CD1c-positive myeloid dendritic cell (primary cell): Measurements from ENCODE around the gene CRYBA2.

Experiments
- DNase-seq: peaks from one replicate; pipeline ENCODE4 v3.0.0-alpha.2; 2016; ENCODE audit errors: extremely low spot score

CRYBA2 gene

GRCh38 chr2:218993345-218994315 lies at the start of gene CRYBA2:
Gene CRYBA2, minus strand, starts transcription at chr2:218993422. Its CDS starts 246 bp downstream, at chr2:218993176.
- no peak for DNase-seq

DNA sequence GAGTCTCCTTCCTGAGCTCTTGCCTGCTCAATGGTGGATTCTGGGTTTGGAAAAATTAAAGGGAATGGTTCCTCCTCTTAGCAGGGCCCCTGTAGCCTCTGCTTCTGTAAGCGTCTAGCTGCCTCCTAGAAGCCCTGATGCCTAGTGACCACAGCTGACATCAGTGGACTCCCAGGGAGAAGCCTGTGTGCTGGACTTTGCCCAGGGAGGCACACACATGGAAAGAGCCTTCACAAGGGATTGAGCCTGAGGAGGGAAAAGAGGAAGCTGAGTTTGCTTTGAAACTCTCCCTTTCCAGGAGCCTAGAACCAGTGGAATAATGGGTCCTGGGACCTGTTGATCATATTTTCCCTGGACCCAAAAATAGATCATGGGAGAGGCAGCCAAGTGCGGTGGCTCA lies 49.5 kb upstream of the CRYBA2 start:
- no peak for DNase-seq

- DNase-seq = no peak
Observed at GRCh38 chr2:219042157-219042556, 48.9 kb upstream of the CRYBA2 start.

DNA sequence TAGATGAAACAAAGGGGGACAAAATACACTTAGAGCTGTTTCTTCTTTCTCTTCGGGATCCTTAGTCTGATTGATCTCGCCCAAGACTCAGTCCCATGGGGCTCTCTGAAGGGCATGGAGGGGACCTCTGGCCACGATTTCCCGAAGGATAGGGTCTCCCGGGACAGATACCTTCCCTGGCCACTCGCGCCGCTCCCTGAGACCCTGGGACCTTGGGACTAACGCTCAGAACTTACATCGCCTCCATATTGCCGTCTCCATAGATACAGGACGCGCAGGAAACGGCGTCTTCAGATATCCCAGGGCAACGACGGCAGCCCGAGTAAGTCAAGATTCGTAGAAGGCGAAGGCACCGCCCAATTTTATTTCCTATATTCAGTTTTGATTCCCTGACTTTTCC lies 48.0 kb upstream of the CRYBA2 start, which contains the start of gene CFAP65:
Gene CFAP65 (minus strand): TSS at position 265 of the 400 bp plus-strand sequence. CDS start 2,468 bp downstream, outside the sequence.
- peak; percentile 29 for DNase-seq

- no peak for DNase-seq
Observed at GRCh38 chr2:219038600-219038999, 45.4 kb upstream of the CRYBA2 start.

- no peak for DNase-seq
Observed at GRCh38 chr2:219037783-219038499, 44.7 kb upstream of the CRYBA2 start.

- no peak for DNase-seq
Observed at GRCh38 chr2:219035942-219036341, 42.7 kb upstream of the CRYBA2 start.

DNA sequence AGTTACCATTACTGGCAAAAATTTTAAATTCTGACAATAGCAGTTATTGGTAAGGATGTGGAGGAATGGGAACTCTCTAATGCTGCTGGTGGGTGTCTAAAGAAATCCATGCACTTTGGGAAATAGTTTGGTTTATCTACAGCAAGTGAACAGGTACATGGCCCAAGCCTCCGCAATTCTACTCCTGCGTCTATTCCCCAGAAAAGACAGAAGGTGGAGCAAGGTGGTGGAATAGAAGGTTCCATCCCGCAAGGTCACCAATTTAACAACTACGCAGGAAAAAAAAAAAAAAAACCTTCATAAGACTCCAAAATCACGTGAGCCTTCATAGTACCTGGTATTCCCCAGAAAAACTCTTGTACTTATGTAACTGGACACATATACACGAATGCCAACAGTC lies 41.6 kb upstream of the CRYBA2 start:
- DNase-seq = no peak

GRCh38 chr2:219032051-219032745 lies 39.0 kb upstream of the CRYBA2 start:
- no peak for DNase-seq

GRCh38 chr2:219031005-219031738 lies 38.0 kb upstream of the CRYBA2 start:
- no peak for DNase-seq

DNA sequence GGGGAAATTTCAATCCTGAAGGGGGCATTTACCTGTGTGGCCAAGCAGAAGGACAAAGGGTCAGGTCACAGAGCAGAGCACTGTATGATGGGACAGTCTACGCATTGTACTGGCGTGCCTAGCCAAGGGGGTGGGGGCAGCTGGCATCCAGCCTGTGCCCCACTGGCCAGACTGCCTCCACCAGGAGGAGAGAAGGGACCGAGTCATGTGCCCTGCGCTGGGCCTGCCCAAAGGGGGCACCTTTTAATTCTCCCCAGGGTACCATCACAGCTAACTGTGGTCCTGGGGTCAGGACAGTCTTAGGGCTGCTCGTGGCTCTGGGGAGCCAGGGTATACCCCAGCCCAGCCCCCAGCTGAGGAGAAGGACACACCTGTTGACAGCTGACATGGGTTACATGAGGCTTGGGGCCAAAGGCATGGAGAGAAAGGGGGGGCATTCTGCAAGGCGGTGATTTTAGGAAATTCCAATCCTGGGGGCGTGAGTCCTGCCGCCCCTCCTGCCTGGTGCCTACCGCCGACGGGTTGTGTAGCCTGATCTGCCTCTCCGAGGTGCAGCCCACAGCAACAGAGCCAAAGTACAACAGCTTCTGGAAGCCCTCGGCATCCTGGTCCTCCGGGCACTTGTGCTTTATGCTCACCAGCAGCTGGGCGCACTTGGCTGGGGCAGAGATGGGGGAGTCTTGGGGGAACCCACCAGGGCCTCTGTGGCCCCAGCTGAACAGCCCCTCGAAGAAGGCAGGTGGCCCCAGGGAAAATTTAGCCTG lies 37.1 kb upstream of the CRYBA2 start:
- DNase-seq = no peak

DNA sequence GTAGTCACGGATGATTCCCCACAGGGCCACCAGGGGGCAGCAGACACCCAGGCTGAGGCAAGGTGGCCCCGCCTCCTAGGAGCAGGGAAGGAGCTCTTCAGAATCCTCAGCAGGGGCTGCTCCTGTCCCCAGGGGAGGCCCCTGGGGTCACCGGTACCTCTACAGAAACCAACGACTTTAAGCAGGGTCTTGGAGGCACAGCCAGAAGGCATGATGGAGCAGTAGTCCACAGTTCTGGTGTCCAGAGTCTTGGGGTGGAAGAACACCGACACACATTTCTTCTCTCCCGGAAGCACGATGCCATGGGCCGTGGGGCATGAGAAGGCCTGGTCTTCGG lies 36.6 kb upstream of the CRYBA2 start:
- DNase-seq = peak; percentile 85

GRCh38 chr2:219028996-219029828 lies 36.0 kb upstream of the CRYBA2 start:
- DNase-seq = no peak

GRCh38 chr2:219028141-219028540 lies 34.9 kb upstream of the CRYBA2 start:
- no peak for DNase-seq

- DNase-seq = no peak
Observed at GRCh38 chr2:219027511-219028055, 34.4 kb upstream of the CRYBA2 start.

DNA sequence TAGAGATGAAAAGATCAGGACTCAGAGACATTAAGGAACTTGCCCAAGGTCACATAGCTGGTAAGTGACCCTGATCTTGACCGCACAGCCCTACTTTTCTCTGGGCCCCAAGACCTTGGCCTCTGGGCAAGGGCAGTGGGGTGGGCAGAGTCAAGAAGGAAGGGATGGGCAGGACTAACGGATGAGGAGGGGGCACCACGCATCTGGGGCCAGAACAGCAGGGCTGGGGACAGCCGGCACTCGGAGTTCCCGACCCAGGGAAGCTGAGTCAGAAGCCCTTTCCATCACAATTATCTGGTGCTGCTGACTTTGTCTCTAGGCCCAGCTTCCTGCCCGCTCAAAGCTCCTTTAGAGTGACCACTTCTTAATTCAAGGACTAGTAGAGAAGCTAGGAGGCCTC lies 33.7 kb upstream of the CRYBA2 start:
- no peak for DNase-seq

- no peak for DNase-seq
Observed at GRCh38 chr2:219025637-219026585, 32.7 kb upstream of the CRYBA2 start.

DNA sequence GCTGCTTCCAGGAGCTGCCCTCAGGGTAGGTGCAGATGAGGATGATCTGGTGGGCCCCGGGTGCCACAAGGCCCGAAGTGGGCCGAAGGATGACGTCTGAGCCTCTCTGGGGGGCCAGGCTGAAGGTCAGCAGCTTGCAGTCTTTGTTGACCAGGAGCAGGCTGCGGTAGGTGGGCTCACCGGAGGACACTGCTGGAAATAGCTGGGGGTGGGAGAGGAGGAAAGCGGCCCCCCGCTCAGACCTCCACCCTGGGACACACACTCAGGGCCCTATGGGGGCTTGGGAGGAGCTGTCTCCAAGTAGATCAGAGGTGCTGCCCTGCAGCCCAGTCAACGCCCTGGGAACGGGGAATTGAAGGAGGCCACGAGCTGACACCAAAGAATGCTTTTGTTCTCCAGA lies 30.8 kb upstream of the CRYBA2 start:
- no peak for DNase-seq
